ENCODE results near the gene CHL1.

The CHL1 gene

DNA sequence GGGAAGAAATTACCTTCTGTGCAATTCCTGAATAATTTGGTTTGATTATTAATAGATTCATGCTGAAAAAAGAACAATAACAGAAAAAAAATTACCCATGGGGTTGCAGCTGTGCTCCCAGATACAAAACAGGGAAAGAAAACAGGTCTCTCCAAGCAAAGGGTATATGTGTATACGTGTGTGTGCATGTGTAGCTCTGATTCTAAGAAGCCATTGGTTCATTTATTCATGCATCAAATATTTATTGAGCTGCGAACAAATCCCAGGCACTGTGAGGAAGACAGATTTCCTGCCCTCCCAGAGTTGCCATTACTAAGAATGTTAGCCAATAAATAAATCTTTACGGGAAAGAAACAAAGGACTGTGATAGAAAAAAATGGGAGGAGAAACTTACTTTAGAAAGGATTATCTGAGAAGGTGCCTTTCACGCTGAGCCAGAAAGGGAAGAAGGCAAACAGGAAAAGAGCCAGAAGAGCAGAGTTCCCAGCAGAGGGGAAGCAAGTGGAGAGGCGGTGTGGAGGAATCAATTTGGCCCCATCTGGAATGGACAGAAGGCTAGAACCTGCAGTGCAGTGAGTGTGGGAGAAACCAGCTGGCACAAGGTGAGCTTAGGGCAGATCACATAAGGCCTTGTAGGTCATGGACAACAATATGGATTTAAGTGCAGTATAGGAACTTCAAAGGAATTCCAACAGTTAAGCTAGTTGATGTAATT, 20.7 kb downstream of the CHL1 start:
- no peak for DNase-seq

DNA sequence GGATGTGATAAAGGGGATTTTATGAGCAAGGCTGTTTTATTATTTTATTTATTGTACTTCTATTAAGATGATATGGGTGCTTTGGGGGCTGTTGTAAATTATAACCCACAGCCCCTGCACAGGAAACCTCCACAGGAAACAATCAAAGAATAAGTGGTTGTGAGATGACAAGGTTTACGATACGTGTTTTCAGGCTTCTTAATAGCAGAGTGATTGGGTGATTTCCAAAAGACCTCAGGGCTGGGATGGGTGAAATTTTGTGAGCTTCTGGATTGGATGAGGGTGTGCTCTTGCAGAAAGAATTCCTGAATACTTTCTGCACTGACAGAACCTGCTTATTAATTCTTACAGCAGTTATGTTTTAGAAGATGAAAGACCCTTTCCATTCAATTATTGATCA, 21.4 kb downstream of the CHL1 start:
- DNase-seq: no peak

DNA sequence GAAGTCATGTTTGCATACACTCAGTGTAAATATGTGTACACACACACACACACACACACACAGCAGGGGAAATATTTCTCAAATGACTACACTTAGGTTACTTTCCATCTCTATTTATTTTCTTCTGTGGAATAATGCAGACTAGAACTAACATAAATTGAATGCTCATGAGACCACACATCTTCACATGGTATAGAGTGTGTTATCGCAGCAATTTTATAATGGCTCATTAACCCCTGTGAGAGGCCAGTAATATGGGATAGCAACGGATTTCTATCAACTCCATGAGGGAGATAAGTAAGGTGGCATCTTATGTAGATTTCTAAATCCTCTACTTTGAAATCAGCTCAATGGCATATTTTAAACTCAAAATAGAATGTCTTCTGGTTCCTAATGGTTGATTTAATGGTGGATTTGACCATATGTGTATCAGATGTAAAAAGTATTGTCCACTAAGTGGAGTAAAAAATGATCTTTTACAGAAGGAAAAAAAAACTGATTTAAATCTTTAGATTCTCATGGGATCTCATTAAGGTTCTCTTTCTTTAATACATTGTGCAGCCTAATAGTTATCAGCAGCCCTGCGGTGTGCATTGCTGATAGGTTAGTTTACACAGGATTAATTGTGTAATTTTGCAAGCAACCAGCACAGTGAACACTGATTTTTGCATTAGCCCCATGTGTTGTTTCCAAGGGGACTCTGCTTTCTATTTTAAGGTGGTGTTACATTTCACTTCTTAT, 32.0 kb downstream of the CHL1 start:
- peak; percentile 0 for DNase-seq

DNA sequence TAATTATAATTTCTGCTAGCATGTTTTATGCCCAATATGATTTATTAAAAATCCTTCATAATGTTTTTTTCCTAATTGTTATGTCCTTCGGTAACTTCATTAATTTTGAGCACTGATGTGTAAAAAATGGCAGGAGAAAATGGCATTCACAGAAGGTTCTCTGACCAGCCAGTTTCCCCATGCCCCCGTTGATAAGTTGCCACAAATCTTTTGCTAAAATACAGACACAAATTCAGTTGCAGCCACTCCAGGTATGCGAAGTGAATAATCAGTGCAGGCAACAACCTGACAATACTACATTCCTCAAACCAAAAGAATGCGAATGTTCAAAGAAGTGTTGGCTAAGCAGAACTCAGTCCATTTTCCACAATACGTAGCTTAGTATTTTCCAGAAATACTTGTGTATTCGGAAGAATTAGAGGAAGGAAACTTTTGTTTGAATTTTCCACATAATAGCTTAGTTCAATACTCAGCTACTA, 32.7 kb downstream of the CHL1 start:
- no peak for DNase-seq

DNA sequence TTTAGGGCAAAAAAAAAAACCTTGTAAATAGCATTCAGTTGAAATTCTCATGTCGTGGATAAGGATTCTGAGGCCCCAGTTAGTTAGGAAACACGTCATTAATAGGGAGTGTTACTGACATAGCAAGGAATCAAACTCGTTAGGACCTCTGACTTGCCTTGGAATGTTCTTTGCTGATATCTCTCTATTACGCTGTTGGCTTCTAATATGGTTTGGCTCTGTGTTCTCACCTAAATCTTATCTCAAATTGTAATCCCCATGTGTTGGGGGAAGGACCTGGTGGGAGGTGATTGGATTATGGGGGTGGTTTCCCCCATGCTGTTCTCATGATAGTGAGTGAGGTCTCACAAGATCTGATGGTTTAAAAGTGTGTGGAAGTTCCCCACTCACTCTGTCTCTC, 40.3 kb downstream of the CHL1 start:
- DNase-seq: no peak

DNA sequence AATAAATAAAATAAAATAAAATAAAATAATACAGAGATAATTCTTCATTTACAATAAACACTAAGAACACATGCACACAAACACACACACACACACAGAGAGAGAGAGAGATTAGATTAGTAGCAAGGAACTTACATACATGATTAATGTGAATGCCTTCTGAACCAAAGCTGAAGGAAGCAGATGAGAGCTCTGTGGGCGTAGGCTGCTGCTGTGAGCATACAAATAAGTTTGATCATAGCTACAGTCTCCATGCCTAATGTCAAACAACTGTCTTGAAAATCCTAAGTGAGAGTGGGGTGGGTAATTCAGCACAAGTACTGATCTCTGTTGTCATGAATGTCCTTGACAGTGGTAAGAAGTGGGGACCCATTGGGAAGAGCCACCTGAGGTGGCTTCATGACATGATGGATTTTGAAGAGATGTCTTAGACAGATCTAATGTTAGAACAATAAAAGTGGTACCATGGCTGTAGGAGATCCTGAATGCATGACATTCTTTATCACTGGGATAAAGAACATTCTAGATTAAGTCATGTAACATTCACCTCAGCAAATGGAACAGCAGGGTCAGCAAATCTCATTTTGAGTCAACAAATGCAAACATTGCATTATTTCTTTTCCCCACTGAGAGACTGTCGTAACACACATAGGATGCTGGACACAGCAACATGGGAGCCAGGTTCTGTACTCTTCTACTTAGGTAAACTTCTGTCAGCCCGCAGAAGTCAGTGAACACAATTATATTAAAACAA, 46.2 kb downstream of the CHL1 start:
- DNase-seq: no peak

DNA sequence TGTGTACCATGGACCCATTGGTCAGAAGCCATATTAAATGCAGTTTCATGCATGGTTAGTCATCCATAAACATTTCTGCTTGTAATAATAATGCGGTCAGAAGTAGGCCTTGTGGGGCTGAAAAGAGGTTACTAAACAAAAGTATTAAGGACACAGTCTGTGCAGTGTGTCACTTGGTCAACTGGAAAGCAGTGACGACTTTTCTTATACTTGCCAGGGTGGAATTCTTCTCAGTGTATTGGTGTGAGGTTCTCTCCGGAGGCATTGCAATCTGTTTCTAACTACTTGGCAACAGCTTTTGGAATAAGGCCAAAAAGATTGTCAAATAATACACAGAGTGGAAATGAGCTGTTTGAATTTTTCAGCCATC, 46.8 kb downstream of the CHL1 start:
- peak; percentile 1 for DNase-seq

DNA sequence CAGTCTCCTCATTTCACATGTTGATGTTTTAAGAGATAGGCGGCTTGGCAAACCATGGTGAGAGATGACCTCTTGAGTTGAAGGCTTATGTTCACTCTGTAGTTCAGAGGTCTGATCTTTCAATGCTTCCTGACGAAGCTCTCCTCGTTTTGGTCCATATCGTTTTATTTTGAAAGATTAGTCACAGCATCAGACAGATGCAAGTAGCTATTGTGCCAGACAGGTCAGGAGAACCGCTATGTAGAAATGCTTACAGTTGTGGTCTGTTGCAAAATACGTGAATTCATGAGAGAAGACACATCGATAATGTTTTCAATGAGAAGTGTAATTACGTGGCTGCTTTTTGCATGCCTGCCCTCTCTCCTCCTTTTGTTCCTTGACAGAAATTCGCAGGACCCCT, 47.5 kb downstream of the CHL1 start:
- no peak for DNase-seq

DNA sequence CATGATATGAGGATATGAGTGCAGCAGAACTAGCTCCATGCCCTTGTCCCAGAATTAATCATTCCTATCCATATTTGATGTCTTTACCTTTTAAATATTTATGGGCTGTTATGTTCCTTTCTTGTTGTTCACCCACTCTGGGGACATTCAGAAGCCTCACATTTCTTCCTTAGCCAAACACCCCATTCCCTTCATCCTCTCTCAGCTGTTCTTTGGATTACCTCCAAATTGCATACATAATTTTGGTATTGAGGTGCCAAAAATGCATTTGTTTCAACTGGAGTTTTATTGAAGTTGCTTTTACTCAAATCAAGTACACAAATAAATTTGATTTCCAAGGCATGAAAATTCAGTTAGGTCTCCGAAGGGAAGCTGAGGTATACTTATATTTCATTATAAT, 51.4 kb downstream of the CHL1 start:
- no peak for DNase-seq

DNA sequence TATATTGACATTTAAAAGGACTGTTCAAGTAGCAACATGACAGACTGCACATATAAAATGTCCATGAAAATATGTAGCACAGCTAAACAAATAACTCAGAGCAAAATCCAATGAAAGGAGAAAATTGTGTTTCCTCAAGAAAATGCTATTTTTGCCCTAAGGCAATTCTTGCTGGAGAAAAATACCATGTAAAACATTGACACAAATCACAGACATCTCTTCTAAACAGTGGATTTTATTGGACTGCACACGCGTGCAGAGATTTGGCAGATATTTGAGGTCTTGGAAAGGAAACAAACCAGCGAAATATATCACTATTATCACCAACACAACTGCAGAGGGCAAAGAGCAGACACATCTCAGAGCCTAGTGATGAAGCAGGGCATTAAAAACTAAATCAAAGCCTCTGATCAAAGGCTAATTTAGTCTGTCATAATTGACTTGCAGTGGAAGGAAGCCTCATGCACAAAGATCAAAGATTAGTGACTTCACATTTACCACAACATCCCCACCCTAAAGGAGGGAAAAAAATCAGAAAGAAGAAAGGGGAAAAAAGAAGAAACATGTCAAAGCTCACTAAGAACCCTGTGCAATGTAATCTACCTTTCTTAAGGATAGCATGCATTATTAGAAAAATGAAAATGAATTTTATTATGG, 52.4 kb downstream of the CHL1 start:
- DNase-seq: no peak

DNA sequence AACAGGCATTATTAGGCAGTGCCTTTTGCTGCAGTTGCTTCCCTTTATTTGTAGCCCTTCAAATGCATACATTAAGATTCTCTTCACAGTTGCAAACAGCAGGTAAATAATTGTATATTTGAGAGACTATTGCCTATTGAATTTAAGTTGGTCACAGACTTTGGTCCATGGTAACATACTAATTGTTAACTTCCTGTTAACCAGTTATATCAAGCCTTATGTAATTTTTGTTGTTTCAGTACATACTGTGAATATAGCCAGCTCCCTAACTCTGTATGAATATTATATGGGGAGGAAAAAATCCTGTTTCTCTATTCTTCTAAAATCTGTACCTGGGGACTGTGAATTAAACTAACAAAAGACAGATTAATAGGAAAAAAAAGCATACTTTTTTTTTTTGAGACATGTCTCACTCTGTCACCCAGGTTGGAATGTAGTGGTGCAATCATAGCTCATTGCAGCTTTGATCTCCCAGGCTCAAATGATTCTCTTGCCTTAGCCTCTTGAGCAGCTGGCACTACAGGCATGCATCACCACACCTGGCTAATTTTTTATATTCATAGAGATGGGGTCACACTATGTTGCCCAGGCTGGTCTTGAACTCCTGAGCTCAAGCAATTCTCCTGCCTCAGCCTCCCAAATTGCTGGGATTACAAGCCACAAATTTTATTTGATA, 53.2 kb downstream of the CHL1 start:
- no peak for DNase-seq

DNA sequence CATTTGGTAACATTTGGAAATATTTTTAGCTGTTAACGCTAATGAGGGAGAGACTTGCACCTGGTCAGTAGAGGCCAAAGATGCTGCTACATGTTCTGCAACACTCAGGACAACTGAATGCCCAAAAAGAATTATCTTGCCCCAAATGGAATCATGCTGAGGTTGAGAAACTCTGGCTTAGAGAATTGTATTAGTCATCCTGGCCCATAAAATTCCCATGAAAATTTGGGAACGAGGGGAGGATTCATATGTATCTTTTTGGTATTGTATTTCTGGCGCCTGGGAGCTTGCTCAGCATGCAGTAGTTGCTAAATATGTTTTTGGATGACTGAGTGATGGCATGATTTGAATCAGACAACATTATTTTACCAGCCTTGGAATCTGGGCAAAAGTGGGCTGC, 59.9 kb downstream of the CHL1 start:
- no peak for DNase-seq

DNA sequence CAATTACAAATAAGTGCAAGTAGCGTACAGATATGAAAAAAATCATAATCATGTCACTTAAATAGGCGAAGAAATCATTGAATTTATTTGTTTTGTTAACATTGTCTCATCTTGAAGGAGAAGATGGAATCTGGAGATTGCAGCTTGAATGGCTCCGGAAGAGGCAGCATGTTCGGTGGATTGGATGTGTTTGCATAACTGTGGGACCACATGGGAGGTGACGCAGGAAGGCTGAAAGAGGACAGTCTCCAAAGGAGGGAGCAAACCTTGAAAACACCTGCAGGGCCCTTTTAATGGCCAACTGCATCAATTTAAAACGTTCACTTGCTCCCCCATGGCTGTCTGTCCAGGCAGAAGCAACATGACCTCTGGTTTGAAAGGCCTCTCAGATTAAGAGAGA, 61.3 kb downstream of the CHL1 start:
- DNase-seq: no peak

DNA sequence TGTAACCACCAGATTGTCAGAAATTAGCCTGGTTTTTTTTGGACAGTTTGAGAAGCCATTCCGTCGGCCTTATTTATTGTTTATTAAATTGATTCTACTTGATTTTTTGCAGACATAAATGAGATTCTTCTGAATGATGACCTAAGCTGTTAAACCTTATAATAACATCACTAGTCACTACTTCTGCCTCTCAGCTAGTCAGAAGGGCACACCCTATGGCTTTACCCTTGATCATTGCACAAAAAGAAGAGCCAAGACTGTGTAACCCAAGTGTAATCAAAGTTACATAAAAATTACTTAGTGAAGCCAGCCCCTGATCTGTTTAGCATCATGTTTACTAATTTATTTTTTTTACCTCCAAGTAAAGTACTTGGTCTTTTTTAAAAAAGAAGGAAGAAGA, 64.3 kb downstream of the CHL1 start:
- DNase-seq: no peak

DNA sequence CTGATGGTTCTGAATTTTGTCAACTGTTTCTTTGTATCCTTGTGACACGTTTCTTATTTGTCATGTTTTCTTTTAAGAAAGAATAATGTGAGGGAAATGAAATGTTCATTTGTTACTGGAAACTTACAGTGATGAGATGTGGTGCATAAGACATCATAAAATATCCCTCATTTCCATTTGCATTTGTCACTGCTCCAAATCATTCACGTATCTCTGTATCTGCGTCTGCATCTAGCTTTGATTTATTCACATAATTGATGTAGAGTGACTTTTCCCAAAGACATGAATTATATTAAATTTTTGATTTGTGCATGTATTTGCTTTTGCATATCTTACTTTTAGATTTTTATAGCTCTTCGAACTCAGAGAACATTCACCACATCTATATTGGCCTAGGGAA, 66.8 kb downstream of the CHL1 start:
- DNase-seq: no peak

DNA sequence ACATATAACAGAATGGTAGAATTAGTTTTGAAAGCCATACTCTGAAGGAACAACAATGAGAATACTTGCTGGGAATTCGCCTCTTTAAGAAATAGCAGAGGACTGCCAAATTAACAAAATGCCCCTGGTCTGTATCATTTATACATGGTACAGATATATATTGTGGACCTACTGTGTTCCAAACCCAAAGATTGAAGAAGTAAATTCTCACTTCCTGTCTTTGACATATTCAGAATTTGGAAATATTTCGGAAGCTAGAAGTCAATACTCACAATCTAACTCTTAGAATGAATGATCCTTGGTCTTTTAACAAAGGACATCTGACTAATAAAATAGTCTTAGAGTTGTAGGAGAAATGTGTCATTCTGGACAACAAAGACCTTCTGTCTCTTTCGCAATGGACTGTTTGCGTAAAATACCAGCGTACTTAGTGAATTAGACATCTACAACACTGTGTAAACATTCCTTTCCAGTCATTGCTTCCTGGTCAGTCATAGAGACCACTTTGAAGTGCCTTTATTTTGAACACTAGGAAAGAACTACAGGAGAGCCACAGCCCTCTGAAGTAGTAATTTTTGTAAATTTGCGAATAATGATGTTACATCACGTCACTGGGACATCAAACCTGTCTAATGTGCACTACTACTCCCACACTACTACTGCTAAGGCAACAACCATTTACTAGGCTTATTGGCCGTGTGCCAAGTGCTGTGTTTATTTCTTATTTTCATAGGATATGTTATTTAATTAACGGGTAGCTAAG, 68.0 kb downstream of the CHL1 start:
- peak; percentile 74 for DNase-seq

DNA sequence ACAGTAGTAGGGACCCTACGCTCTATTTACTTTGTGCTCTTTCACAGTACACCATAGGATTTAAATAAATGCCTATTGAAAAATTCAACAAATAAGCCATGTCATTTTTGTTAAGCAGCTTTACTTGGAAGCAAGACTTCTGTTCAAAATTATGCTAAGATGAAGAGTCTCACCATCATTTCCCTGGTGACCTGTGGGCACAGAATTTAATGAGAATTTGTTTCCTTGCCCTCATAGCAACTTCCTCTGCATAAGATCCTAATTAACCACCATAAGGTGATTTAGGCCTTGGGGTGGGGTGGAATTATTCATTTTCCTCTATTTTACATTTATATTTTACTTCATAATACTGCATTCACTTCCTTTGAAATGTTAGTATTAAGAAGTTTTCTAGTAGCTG, 70.5 kb downstream of the CHL1 start:
- DNase-seq: no peak

DNA sequence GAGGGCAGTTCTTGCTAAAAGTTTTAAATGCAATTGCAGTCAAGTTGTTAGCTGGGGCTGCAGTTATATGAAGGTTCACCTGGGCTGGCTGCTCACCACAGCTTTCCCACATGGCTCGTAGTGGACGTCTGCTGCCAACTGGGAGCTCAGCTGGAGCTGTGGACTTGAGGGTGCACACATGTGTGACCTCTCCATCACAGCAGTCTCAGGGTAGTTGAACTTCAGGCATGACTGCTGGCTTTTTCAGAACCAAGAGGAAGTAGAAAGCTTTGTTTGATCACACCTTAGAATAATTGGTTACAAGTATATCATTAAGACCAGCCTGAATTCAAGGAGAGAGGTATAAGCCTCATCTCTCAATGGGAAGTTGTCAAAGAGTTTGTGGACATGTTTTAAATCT, 74.1 kb downstream of the CHL1 start:
- DNase-seq: peak; percentile 1

DNA sequence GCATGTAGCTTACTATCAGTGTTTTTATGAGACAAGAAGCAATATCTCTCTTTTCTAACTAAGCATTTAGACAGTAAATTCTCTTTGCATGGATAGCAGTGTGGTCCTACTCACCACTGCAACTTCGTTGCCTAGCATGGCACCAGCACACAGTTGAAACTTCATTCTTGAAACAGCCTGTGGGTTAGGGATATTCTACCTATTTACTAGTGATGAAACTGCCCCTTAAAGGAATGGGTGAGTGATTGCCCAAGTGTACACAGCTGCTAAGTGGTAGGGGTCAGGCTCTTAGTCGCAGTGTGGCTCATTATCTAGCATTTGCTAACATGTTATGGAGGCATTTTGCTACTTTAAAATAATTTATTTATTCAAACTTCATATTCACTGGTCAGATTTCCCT, 78.4 kb downstream of the CHL1 start:
- DNase-seq: no peak

DNA sequence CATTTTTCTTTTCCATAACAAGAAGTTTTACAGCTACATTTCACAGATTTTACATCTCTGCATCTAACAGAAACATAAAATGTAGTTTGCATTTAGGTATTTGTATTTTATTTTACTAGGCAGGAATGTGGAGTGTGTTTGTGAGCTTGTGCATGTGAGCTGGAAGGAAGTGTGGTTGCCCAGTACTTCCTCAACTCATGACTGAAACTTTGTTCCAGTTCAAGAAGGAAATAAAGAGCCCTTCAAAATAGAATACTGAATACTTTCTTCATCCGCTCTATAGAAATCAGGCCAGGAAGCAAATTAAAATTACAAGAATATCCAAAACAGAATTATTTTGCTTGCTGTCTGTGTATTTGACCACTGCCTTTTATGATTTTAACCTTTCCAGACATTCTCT, 81.3 kb downstream of the CHL1 start:
- DNase-seq: peak; percentile 7

DNA sequence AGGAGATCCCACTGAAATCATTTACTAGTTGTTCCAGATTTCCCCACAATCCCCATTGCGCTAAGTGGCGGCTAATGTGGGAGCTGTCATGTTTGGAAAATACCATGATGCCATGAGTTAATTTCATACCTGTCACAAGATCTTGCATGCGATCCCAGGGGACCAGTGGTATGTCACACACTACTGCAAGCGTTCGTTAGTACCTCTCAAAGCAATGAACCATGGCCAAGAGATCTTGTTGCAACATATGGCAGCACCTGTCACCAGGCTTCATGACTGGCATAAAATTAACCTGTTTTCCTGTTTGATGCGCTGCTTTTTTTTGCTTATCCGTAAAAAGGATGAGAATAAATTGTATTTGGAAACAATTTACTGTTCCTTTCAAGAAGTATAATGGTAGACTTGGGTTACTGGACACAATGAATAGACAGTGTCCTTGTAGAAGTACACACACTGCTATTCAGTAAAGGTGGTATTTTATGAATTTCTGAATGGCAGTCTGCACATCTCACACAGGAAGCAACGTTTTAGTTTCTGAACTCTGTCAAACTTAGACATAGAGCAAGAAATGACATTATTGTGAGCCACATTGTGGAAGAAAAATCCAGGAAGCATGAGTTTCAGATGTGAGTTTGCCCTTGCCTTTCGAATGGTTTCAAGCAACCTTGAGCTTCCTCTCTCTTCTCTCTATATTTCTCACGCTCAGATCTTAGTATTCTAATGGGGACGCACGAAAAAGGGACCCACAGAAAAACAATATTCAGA, 81.9 kb downstream of the CHL1 start:
- DNase-seq: peak; percentile 80

All from DMS53 (cell line).